GM13976 (cell line): ENCODE data around the gene CERS6.

Experiments used
- DNase-seq: peaks from one replicate; pipeline ENCODE4 v3.0.0; 2012; ENCODE audit warnings: low spot score
- in situ Hi-C: fragments of 300-500 bp; cut with MboI; formaldehyde crosslinking; loops from one replicate; pipeline ENCODE4 v1.12.0; 2022; ENCODE audit warnings: low sequenced_read_pairs, mixed read lengths, inconsistent platforms; ENCODE audit not compliant: unreplicated experiment
- TF ChIP-seq, protein P1 (sequence below): IDR thresholded peaks from 2 replicates; pipeline ENCODE4 v1.5.1; 2012; ENCODE audit warnings: borderline replicate concordance, mild to moderate bottlenecking; ENCODE audit not compliant: insufficient read depth; ENCODE audit errors: extremely low read depth, missing control alignments, control extremely low read depth

CERS6 gene

GRCh38 chr2:168722592-168722991, 266.5 kb downstream of the CERS6 start:
- in situ Hi-C loops = no loop called here

DNA sequence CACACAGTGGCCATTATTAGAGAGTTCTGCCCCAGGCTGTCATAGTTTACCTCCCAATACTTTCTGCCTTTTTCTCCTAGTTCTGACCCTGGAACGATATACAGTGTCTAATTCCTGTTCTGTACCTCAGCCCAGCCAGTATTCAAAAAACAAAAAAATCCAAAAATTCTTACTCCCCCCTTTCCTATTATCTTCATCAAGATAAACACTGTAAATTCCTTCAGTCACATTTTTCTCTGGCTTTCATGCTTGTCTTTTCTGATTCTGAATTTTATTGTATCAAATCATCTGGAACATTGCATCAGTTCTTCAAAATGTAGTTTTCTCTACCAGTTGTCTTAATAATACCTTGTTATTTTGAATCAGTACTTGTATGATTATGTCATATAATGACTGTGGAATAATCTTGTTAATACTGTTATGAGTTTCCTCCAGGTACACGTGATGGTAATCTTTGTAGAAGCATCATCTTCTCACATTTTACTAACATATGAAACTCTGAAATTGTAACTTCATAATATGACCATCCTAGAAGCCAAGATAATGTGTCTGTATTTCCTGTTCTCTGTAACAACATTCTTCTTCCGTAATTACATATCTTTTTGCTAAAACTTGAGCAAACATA, 267.3 kb downstream of the CERS6 start:
- no peak for DNase-seq
- TF ChIP-seq, protein P1, sequence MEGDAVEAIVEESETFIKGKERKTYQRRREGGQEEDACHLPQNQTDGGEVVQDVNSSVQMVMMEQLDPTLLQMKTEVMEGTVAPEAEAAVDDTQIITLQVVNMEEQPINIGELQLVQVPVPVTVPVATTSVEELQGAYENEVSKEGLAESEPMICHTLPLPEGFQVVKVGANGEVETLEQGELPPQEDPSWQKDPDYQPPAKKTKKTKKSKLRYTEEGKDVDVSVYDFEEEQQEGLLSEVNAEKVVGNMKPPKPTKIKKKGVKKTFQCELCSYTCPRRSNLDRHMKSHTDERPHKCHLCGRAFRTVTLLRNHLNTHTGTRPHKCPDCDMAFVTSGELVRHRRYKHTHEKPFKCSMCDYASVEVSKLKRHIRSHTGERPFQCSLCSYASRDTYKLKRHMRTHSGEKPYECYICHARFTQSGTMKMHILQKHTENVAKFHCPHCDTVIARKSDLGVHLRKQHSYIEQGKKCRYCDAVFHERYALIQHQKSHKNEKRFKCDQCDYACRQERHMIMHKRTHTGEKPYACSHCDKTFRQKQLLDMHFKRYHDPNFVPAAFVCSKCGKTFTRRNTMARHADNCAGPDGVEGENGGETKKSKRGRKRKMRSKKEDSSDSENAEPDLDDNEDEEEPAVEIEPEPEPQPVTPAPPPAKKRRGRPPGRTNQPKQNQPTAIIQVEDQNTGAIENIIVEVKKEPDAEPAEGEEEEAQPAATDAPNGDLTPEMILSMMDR = no peak
- in situ Hi-C loops = no loop called here

More at GRCh38 chr2:168722592-168722991, 266.5 kb downstream of the CERS6 start:
- no peak for DNase-seq
- TF ChIP-seq, protein P1 = no peak

GRCh38 chr2:168726375-168726774, 270.3 kb downstream of the CERS6 start:
- no peak for DNase-seq

DNA sequence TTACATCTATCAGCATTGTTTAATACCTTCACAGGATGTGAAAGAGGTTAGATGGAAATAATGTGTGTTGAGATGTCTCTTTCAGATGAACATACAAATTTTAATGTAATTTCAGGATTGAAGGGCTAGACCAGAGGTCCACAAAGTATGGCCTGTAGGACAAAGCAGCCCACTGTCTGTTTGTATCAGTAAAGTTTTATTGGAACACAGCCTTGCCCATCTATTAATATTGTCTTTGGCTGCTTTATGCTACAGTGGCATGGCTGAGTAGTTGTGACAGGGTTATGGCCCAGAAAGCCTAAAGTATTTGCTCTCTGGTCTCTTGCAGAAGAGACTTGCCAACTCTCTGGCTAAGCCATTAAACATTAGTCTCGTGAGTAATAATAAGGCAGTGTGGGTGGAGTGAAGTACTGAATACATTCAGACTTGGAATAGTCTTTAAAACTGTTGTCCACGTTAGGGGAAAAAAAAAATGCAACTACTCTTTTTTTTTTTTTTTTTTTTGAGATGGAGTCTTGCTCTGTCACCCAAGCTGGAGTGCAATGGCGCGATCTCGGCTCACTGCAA, 271.9 kb downstream of the CERS6 start:
- in situ Hi-C loops = no loop called here
- TF ChIP-seq, protein P1 = no peak
- DNase-seq = no peak

More at GRCh38 chr2:168726375-168726774, 270.3 kb downstream of the CERS6 start:
- in situ Hi-C loops = no loop called here
- TF ChIP-seq, protein P1 = no peak

DNA sequence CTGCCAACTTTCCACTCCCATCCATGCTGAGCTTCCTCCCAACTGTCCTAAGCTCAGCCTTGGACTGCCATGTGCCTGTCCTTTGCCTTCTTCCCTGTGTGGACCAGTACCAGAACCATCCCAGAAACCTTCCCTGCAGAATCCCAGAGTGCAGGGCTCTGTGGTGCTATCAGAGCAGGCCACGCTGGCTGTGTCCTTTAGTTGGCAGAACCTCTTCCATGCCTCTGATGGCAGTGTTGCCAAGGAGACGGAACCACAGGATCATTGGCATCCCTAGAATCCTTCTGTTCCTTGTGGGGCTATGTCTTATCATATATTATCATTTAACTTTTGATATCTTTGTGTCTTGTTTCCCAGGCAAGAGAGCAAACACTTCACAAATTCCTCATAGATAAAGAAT, 273.4 kb downstream of the CERS6 start:
- no peak for DNase-seq
- in situ Hi-C loops = no loop called here
- TF ChIP-seq, protein P1 = no peak

DNA sequence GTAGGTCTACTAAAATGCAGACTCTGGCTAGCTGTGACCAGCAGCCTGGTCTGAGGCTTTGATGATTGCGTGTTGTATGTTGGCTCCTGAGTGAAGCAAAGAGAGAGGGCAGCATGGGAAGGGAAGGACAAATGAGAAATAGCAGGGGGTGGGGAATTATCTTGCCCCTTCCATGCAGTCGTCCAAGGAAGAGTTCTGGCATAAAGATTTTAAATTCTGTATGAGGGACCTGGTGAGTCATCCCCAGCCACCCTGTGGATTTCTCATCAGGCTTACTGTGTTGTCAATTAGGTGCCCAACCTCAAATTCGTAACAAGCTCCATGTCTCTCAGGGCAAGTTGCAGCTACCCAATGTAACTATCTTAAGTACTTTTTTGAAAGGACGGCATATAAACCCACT, 274.3 kb downstream of the CERS6 start:
- in situ Hi-C loops = no loop called here
- DNase-seq = no peak
- TF ChIP-seq, protein P1 = no peak
